C4-2B (cell line): ENCODE results near the gene HSPA6.
A peak's percentile ranks its signal among the peaks of the same experiment; 100 is the strongest.
"Not testable (repeated sequence)": the region's sequence is repeated elsewhere in the genome, so short reads cannot be mapped to it uniquely, and the experiment has no call there.

Experiments used
- H3K27ac ChIP-seq: fragments of 450-650 bp; 2 replicates; pipeline ENCODE4 v1.5.1; 2017
- ZFX ChIP-seq: fragments of 450-650 bp; IDR thresholded peaks from 2 replicates; pipeline ENCODE4 v1.6.1; 2017
- TF ChIP-seq, protein P1 (sequence below): fragments of 450-650 bp; conservative IDR thresholded peaks from 2 replicates; pipeline ENCODE4 v1.5.1; 2017; ENCODE audit warnings: mild to moderate bottlenecking

Gene HSPA6

DNA sequence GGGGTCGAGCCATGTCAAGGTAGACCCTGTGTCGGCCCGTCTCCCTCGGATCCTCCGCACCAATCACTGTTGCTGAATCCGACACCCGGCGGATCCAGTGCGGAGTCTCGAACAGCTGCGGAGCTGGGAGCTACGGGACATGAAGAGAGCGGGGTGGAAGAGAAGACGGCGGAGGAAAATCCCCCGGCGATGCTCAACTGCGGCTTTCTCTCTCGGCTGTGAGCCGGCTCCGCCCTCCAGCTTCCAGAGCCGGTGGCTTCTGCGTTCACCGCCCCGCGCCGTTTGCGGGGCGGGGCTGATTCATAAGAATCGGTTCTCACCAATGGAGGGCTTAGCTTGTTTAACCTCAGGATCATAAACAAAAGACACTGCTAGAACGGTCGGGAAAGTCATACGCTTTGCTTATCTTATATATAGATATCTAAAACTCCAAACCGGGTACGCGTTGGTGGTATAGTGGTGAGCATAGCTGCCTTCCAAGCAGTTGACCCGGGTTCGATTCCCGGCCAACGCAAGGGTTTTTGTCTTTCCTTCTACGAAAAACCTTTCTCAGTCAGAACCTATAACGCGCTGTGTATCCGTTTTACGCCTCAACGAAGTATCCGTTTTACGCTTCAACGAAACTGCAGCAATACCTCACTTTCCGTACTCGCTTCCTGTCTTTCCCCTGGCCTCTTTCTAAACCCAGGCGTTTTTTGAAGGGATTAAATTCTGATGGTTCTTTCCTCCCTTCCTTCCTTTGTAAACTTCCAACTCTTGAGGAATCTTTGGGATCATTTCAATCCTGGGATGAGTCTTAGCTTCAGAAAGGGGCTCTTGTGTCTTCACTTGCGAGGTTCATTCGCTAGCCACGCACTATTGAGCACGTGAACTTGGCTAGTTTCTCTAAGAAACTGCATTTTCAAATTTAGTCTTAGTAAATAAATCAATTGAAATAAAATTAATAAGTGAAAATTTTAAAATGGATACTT is 6.6 kb downstream of the HSPA6 start:
- peak overlapping the region; percentile 52 for H3K27ac ChIP-seq

DNA sequence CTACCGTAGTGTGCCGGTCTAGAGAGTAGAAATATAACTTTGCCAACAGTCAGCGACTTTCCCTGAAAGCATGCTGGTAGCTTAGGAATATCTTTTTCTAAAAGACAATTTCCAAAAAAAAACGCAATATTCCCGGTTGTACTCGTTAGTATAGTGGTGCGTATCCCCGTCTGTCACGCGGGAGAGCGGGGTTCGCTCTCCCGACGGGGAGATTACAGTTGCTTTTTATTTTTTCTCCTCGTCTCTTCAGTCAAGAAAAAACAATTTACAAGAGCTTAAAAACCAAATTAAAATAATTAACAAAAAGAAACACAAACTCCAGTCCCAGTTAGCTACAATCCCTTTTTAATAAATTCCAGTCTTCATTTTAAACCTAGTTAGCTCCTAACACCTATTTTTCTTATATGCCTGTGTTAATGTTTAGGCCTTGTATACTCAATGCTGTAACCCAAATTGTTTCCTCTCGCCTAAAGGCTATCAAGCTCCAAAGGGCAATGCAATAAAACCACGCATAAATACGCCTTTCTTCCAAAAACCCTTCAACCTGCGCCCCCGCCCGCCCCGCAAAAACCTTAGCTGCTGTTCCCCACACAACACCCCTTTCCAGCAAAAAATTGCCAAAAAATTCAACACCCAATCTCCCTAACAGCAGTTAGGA is 7.8 kb downstream of the HSPA6 start:
- no peak overlapping the region for H3K27ac ChIP-seq
- TF ChIP-seq ZFX: no peak
- TF ChIP-seq, protein P1, sequence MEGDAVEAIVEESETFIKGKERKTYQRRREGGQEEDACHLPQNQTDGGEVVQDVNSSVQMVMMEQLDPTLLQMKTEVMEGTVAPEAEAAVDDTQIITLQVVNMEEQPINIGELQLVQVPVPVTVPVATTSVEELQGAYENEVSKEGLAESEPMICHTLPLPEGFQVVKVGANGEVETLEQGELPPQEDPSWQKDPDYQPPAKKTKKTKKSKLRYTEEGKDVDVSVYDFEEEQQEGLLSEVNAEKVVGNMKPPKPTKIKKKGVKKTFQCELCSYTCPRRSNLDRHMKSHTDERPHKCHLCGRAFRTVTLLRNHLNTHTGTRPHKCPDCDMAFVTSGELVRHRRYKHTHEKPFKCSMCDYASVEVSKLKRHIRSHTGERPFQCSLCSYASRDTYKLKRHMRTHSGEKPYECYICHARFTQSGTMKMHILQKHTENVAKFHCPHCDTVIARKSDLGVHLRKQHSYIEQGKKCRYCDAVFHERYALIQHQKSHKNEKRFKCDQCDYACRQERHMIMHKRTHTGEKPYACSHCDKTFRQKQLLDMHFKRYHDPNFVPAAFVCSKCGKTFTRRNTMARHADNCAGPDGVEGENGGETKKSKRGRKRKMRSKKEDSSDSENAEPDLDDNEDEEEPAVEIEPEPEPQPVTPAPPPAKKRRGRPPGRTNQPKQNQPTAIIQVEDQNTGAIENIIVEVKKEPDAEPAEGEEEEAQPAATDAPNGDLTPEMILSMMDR: no peak

DNA sequence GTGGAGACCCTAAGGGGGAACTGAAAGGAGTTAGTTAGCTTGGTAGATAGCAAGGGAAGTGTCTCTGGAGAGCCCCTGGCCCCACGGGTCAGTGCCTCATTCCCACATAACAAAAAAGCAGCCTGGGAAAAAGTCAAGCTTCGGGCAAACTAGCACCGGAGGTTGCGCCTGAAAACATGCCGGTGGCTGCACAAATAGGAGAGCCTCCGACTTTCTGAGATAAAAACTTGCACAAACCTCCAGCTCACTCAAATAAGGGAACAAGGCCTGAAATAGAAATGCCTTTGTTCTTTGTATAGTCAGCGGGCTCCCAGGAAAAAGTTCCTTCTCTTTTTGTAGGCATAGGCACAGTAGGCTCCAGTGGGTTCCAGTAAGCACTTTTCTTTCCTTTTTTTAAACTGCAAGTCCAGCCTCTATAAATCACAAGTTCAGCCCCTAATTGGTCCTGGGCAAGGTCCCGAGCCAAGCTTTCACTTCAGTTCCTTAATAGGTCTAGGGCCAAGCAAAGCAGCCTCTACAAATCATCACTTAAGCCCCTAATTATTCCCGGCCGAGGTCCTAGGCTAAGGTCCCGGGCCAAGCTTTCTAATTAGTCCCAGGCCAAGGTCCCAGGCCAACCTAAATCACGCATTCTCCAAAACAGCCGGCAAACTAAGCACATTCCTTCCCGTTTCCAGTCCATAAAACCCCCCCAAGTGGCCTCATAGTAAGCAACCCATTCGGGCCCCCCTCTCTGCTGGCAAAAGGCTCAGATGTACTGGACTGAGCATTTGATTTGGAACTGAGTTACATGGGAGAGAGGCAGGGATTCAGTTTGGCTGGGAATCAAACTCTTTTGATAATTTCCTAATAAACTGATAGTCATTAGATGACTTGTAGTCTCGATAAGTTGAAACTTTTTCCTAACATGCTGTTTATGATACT is 8.6 kb downstream of the HSPA6 start:
- not testable (repeated sequence) for H3K27ac ChIP-seq

DNA sequence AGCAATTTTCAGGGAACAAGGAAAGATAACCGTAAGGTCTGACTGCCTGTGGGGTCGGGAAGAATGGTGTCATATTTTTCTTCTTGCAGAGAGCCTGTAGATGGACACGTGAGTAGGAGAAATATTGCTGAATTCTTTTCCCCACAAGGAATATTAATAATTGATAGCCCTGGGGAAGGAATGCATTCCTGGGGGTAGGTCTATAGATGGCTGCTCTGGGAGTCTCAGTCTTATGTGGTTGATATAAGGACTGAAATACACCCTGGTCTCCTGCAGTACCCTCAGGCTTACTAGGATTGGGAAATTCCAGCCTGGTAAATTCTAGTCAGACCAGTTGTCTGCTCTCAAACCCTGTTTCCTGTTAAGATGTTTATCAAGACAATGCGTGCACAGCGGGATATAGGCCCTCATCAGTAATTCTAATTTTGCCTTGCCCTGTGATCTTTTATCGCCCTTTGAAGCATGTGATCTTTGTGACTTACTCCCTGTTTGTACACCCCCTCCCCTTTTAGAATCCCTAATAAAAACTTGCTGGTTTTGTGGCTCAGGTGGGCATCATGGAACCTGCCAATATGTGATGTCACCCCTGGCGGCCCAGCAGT is 12.8 kb downstream of the HSPA6 start:
- not testable (repeated sequence) for H3K27ac ChIP-seq

DNA sequence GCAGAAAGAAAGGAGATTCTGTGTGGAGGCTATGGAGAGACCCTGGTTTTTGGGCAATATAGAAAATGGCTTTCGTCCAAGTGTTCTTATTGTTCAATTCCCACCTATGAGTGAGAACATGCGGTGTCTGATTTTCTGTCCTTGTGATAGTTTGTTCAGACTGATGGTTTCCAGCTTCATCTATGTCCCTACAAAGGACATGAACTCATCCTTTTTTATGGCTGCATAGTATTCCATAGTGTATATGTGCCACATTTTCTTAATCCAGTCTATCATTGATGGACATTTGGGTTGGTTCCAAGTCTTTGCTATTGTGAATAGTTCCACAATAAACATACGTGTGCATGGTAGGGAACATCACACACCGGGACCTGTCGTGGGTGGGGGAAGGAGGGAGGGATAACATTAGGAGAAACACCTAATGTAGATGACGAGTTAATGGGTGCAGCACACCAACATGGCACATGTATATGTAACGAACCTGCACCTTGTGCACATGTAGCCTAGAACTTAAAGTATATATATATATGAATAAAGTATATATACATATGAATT is 14.7 kb downstream of the HSPA6 start:
- not testable (repeated sequence) for H3K27ac ChIP-seq

DNA sequence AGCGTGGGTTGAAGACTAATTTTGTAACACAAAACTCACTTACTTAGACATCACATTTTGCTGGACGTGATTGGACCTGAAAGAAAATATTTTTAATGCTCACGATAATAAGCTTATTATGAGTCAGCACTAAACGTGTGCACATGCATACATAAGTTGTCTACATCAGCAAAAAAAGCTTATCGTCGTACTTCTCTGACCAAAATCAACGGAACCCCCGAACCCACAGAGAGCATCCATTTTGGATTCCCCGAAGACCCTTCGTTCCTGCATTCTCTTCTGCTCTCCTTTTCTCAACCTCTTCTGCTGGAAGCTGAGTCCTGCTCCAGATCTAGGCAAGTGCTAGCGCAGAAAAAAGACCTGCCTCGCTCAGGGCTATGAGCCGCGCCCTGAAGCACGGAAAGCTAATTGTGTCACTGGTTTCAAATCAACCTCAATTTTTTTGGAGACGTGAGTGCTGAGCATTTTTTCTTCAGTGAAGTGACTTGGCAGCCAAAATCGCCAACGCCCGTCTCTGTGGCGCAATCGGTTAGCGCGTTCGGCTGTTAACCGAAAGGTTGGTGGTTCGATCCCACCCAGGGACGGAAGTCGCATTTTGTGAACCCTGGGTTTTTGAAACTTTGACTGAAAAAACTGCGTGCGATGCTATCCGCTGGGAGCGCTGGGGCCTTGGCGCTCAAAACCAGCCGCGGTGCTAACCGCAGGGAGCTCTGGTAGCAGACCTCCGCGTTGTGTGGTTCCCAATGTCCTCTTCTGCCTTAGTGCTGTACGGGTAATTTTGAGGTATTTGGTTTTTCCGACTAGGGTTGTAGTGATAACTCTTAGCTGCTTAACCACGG is 15.6 kb downstream of the HSPA6 start:
- not testable (repeated sequence) for H3K27ac ChIP-seq

DNA sequence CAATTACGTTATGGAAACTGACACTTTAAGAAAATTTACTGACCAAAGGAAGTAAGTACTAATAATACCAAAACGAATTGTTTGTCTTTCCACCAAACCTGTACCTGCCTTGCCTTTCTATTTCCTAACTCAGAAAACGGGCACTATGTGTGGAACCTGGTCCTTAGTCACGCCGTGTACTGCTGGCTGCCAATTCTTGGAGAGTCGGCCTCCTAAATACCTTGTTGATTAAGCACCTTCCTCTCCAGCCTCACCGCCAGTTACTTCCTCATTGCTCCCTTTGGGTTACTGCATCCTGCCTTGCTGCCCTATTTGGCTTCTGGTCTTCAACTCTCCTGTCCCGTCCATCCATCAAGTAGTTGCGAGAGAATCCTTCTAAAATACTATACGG is 16.2 kb downstream of the HSPA6 start:
- H3K27ac ChIP-seq: not testable (repeated sequence)

DNA sequence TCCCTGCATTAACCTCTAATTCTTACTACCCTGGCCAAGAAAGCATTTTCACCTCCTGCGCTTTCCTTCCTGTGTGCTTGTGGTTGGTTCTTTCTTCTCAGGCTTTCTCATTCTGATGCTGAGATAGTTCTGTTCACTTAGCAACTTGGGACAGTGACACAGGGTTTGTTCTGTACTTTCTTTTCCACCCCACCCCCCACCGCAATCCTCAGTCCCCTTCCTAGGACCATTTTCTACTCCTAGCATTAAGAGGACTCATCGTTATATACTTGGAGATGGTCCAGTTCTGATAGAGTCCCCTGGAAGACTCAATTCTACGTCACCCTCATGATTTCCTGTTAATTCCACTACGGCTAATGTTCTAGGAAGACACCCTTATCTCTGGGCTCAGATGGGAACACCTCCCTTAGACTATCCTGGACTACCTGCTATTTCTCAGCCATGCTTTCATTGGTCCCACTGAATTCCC is 17.8 kb downstream of the HSPA6 start:
- not testable (repeated sequence) for H3K27ac ChIP-seq

DNA sequence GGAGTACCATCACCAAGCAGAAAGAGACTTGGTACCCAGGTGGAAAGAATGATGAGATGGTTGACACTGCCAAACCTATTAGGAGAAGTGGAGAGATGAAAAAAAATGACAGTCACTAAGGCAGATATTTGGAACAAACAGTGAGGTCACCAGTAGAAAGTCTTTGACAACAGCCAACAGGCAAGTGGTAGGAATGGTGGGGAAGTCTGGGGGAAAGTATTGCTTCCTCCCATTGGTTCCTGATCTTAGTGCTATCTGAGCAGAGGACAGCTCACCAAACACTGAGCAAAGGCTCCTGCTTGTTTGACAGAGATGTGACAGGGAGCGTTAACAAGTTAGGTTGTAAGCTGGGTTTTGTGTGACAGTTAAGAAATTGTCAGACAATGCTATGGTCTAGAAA is 18.8 kb downstream of the HSPA6 start:
- not testable (repeated sequence) for H3K27ac ChIP-seq

DNA sequence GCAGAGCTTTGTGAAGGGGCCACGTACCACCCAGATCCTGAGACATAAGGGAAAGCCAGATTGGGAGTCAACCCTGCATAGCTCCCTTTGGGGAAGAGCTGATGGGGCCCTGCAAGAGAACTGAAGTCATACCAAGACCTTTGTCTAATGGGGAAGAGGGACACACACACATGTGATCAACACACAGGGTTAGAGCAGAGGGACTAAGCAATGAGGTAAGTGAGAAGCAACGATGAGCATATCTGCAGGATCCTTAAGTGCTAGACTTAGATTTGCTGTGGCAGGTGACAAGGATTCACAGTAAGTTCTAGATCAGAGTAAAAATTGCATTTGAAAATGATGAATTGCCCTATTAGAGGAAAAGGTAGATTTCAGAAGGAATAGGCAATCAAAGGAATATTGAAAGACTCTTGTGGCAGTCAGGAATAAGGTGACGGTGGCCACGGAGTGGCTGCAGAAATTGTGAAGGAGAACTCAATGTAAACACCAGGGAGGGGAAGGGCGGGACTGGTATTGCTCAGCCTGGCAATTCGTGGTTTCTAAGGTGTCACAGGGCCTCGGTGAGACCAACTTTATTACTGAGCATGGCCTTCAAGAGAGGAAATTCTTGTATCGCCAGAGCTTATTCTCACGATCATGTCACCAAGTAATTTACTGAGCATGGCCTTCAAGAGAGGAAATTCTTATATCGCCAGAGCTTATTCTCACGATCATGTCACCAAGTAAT is 20.8 kb downstream of the HSPA6 start:
- not testable (repeated sequence) for H3K27ac ChIP-seq

DNA sequence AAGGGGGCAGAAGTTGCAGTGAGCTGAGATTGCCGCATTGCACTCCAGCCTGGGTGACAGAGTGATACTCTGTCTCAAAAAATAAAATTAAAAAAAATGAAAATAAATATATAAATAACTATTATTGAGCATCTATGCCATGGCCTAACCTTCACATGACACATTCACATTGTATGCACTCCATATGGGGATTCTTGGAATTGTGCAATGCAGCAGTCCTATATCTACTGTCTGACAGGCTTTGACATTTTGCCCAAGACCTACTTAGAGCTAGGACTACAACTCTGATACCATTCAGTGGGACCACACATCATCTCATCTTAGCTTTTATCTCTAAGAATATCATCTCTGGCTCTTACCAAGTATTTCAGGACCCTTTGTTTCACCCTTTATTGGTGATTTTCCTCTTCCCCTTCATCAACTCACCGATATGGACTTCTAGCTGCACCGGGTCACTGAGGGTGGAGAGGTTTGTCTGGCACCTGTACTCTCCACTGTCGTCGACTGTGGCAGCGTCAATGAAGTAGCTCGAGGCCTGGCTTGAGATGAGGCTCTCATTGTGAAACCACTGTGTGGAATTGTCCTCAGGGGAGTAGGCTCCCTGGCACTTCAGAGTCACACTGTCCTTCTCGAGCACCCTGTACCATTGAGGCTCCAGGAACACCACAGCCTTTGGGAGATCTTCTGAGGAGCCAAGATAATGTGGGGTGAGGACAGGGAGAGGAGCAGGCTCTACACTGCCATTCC is 23.8 kb downstream of the HSPA6 start:
- H3K27ac ChIP-seq: not testable (repeated sequence)

DNA sequence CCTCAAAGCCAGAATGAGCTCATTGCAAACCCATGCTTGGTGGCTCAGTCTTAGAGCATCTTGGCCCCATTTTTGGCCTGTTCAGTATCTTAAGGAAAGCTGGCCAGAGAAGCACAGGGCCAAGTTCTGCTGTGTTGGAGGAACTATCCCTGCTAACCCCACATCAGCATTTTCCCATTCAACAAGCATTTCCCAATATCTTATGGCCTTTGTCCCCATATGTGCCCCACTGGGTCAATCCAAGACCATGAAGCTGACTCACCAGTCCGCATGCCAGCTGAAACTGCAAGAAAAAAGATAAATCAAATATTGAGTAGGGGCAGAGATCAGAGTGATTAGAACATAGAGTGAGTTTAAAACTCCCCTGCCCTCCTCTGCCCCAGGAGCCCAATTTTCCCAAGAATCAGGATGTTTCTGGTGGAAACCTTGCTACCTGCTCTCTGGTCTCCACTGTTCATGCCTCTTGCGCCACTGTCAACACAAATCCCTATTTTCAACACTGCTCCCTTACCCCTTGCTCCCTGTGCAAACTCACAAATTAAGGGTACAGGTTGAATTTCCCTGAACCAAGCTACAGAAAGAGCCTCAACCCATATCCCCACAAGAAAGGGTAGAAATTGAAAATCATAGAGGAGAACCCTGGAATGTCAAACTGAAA is 24.5 kb downstream of the HSPA6 start:
- not testable (repeated sequence) for H3K27ac ChIP-seq
